Measurements from ENCODE around the gene FN1.

FN1 gene

GRCh38 chr2:215382011-215382410 is 53.9 kb downstream of the FN1 start:
- peak; percentile 71 for DNase-seq

- DNase-seq = no peak
Measured at GRCh38 chr2:215380699-215381098, 55.2 kb downstream of the FN1 start.

- no peak for DNase-seq
Measured at GRCh38 chr2:215379948-215380347, 55.9 kb downstream of the FN1 start.

GRCh38 chr2:215379039-215379438 is 56.8 kb downstream of the FN1 start:
- no peak for DNase-seq

GRCh38 chr2:215378045-215378444 is 57.8 kb downstream of the FN1 start:
- DNase-seq = no peak

- no peak for DNase-seq
Measured at GRCh38 chr2:215377283-215377682, 58.6 kb downstream of the FN1 start.

GRCh38 chr2:215376103-215376780 is 59.6 kb downstream of the FN1 start:
- DNase-seq = no peak

- DNase-seq = no peak
Measured at GRCh38 chr2:215375467-215375830, 60.4 kb downstream of the FN1 start.

- DNase-seq = no peak
Measured at GRCh38 chr2:215374642-215375466, 61.0 kb downstream of the FN1 start.

GRCh38 chr2:215374002-215374401 is 61.9 kb downstream of the FN1 start:
- DNase-seq = no peak

GRCh38 chr2:215372968-215373649 is 62.8 kb downstream of the FN1 start:
- no peak for DNase-seq

- DNase-seq = no peak
Measured at GRCh38 chr2:215371915-215372897, 63.7 kb downstream of the FN1 start.

- peak; percentile 6 for DNase-seq
Measured at GRCh38 chr2:215370112-215370965, 65.5 kb downstream of the FN1 start.

GRCh38 chr2:215369181-215369760 is 66.6 kb downstream of the FN1 start:
- no peak for DNase-seq

- DNase-seq = no peak
Measured at GRCh38 chr2:215368493-215368809, 67.4 kb downstream of the FN1 start.

- DNase-seq = no peak
Measured at GRCh38 chr2:215367662-215368492, 68.0 kb downstream of the FN1 start.

- DNase-seq = no peak
Measured at GRCh38 chr2:215366440-215367032, 69.3 kb downstream of the FN1 start.

- no peak for DNase-seq
Measured at GRCh38 chr2:215365184-215365658, 70.6 kb downstream of the FN1 start.
